GM21529 (cell line): ENCODE results near the gene GSAP.
A peak's percentile ranks its signal among the peaks of the same experiment; 100 is the strongest.

ENCODE experiments used
- ATAC-seq: cut with Tn5 transposase; IDR thresholded peaks from one replicate; pipeline ENCODE4 v1.9.1; 2021; ENCODE audit not compliant: unreplicated experiment

GSAP gene

GRCh38 chr7:77409739-77410547, 6.2 kb downstream of the GSAP start:
- no peak for ATAC-seq

DNA sequence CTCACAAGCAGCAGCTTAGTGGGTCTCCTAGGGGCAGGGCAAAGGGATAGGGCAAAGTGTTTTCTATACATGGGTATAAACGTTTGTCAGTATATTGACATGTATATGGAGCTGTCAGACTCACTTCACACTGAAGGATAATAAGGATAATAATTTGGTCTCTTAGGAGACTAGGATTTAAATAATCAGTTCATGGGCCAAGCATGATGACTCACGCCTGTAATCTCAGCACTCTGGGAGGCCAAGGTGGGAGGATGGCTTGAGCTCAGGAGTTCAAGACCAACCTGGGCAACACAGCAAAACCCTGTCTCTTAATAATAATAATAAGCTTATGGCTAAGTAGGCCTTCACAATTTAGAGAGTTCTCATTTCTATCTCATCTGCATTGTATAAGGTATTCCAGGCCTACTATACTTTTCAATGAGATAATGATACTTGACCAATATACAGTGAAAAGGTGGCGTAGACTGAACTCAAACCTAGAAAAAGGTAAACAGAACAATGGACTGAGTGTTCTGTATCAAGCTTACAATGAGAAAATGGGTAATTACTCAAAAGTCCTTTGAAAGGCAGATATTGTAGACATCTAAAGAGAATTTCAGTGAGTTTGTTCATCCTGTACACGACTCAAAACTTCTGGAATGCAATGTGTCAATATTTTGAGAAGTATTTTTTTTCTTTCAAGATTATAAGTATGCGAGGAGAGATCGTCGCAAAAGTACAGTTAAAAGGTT, 7.0 kb downstream of the GSAP start:
- ATAC-seq, result no peak

GRCh38 chr7:77407906-77408305, 8.2 kb downstream of the GSAP start:
- ATAC-seq, result no peak

GRCh38 chr7:77406421-77406820, 9.7 kb downstream of the GSAP start:
- no peak for ATAC-seq

DNA sequence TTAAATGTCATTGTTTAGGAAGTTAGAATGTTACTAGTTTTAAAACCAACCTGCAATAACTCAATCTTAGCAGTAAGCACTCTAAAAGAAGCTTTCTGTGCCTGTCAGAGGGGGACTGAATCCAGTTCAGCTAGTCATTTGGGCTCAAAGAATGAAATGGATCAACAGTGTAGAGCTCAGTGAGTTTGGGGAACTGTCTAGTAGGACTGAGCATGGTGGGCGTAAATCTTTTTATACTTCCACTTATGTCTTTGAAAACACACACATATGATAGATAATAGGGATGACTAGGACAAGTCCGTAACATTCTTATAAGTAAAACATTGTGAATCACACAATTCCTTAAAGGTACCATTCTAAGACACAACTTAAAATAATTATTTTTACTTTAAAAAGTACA, 11.5 kb downstream of the GSAP start:
- ATAC-seq, result no peak

DNA sequence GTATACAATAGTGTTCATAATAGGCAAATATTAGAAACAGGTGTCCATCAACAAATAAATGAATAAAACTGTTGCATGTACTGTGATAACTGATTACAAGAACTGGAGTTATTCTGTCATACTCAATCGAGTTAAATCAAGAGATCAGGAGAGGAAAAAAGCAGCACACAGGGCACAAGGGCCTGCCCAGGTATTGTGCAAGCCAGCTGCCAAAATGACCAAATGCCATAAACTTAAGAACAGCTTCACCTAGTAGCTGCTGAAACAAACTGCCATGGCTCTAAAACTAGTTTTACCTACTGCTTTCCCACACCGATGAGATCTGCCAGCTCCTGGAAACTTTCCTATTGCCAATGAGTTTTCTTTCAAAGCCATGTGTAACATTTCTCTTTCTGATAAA, 12.2 kb downstream of the GSAP start:
- ATAC-seq, result no peak

GRCh38 chr7:77402818-77403217, 13.3 kb downstream of the GSAP start:
- ATAC-seq, result no peak

GRCh38 chr7:77401002-77401401, 15.1 kb downstream of the GSAP start:
- ATAC-seq, result no peak

DNA sequence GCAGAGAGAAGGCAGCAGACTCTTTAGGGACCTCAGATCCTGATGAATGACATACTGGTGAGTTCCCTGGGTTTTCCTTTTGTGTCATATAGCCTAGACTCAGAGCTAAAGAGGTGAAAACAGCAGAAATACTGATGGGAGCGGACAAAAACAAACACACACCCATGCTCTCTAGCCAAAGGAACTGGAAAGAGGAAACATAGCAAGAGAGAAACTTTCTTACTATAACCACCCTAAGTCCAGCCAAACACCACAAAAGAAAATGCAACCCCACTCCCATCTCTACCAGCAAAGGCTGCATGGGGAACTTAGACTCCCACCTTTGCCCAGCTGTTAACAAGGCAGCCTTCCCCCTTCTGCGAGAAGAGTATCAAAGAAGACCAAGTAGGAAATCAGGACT, 16.3 kb downstream of the GSAP start:
- no peak for ATAC-seq

DNA sequence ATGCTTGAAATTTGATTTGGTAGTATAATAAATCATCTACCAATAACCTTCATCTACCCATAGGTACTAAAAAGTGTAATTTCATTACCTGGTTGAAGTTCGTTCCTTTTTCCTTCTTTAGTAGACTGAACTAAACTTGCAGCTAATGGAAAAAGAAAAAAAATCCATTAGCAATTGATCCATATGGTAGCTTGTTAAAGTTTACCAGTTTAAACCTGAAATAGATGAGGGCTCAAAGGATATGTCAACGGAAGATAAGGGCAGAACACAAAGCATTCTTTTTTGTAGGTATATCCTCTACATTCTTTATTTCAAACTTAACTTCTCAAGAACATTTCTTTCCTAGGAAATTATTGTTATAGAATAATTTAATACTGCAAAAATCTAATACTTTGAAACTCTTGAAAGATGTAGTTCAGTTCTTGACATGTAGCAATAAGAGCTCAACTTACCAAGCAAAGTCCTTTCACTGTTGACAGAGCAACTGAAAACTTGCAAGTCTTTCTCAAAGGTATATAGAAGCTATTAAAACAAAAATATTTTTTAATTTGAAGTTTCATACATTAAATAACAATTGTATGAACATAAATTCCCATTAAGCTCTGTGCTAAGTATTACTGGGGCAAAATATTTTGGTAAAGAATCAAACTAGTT, 19.1 kb downstream of the GSAP start:
- no peak for ATAC-seq

- ATAC-seq, result no peak
Measured at GRCh38 chr7:77395626-77396025, 20.5 kb downstream of the GSAP start.

DNA sequence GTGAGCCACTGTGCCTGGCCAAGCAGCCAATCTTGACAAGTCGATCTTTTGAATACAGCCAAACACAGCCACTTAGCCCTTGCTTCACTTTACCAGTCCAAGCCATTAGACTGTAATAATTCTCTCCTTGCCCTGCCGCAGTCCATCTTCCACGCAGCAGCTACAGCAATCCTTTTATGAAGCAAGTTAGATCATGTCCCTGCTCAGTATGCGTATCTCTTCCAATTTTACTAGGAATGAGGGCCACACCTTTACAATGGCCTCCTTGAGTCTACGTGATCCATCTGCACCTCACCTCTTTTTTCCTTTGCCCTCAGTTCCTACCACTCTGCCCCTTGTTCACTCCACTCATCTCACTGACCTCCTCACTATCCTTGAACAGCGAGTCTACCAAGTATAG, 22.2 kb downstream of the GSAP start:
- no peak for ATAC-seq

DNA sequence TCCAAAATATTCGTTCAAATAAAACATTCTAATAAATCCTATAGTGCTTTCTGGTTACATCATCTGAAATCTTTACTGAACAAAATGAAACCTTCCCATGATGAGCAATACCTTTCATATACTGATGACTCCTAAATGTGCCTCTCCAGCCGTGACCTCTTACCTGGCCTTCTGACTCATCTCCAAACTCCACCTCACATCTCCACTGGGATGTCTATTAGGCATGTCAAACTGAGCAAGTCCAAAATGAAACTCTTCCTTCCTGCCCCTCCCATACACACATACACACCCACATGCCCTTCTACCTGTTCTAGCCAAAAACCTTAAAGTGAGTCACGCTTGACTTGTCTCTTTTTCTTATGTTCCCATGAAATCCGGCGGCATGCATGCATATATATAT, 22.9 kb downstream of the GSAP start:
- ATAC-seq, result peak; percentile 95

DNA sequence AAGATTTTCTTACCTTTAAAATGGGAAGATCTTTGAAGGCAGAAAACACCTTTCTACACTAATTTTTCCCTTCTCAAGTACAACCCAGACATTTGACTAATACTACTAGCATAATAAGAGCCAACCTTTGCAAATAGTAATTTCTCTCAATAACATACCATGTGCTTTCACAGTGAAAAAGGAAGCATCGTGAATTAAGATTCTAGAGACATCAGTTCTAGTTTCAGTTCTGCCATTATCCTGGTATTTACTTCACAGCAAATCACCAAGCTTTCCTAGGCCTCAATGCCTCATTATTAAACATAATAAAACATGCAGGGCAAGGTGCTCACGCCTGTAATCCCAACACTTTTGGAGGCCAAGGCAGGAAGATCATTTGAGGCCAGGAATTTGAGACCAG, 24.9 kb downstream of the GSAP start:
- peak; percentile 54 for ATAC-seq

DNA sequence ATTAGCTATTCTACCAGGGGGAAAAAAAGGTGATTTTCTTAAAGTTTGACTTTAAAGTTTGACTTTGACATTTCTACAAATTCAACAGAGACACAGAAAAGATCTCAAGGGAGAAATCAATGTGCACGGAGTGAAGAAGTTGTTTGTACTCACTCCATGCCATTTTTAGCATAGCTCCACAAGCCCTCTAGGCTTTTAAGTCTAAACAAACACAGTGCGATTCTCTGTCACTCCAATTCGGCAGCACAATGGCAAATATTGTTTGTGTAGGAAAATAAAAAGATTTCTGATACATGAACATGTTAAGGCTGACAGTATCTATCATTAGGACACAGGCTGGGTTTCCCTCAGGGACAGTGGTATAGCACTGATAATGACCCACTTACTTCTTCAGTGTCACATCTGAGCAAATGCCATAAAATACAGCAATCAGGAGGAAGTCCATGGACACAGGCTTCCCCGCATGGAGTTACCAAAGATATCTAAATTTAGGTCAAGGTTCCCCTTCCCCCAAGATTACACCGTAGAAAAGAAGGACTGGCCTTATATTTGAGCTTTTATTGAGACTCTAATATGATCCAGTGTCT, 28.0 kb downstream of the GSAP start:
- ATAC-seq, result no peak

DNA sequence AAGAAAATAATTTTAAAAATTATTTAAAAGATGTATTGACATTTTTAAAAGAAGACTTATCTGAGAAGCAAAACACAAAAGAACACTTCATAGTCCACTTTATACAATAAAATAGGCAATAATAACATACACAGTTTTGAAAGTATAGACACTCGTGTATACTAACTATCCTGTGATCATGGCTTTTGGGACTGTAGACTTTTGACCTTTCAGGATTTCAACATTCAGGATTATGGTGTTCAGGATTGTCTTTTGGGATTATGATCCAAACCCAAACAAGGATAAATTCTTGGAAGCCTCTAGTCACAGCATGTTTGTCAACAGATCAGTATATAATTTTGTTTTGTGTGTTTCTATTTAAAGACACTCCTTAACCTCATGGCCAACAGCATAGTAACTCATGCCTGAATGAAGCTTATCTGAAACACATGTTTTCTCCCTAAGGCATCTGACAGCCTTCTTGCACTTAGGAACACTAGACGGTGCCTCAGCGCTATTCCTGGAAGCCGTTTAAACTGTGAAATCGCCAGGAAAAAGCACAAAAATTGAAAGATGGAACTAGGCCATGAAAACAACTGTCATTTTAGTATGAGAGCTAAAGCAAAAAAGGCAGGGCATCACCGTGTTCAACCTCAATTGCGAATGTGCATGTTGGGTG, 29.9 kb downstream of the GSAP start:
- ATAC-seq, result no peak

DNA sequence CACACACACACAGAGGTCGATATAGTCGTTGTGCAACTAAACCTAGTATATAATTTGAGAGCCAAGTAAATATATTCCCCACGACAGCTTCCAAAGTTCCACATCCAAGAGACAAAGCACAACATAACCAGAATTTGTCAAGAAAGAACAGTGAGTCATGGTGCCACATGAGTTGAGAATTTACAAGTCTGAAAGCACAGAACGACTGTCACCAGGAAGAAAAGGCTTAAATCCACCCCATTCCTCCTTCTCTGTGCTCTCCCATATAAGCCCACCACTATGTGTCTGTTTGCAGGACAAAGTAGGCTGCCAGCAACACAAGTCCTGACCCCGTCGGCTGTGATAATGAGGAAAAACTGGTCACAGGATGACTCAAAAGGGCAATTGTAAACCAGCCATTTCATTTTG, 32.8 kb downstream of the GSAP start:
- no peak for ATAC-seq

- no peak for ATAC-seq
Measured at GRCh38 chr7:77382532-77382931, 33.6 kb downstream of the GSAP start.

GRCh38 chr7:77378584-77378983, 37.6 kb downstream of the GSAP start:
- ATAC-seq, result no peak

DNA sequence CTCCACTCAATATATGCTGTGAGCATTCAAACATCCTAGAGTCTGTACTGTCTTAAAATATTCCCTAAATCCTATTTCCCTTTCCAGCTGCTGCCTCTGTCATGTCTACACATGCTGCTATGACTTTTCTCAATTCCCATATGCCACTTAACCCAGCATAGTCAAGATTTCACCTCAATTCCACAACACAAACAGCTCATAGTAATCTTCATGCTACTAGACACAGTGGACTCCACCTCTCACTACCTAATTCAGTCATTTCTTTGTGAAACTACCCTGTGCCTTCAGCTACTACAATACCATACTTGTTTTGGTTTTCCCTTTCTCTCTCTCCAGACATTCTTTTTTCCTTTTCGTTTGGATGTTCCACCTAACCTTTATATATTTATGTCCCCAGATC, 45.5 kb downstream of the GSAP start:
- peak; percentile 93 for ATAC-seq

DNA sequence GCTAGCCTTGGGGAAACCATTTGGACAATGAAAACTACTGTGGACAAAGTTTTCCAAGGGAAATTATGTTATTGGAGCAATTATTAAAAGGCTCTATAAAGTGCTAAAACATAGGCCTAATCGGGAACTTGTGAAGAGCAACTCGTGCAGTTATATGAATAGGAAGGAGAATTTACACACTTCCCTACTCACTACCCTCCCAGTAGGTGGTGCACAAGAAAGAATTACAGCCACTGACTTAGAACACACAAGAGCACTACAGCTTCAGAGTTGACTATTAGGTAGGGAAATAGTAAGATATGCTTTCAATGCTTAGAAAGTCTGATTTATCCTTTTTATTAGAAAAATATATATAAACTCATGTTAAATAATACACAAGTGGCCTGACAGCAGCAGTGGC, 47.2 kb downstream of the GSAP start:
- no peak for ATAC-seq
